GM19238 (cell line): ENCODE data around the gene SPIC.

Experiments used
- DNase-seq: peaks from one replicate; pipeline ENCODE4 v3.0.0; 2011; ENCODE audit warnings: low spot score; ENCODE audit not compliant: insufficient read length

Gene SPIC

DNA sequence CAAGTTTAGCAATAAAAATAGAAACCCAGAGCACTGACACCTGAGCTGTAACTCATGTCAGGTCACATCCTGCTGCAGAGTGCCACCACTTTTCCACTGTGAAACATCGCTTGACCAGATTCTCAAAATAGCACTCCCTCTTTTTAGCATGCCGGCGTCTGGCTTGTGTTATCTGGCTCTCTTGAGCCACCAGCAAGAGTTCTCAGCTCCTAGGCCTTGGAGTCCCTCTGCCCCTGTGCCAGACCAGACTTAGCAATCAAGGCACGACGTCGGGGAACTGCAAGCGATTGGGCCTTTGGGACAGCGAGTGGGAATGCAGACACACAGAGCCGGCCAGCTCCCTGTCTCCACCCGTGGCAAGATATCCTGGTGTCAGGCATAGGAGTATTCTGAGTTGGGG is 52.5 kb downstream of the SPIC start:
- no peak for DNase-seq

GRCh38 chr12:101536069-101536674 is 61.0 kb downstream of the SPIC start:
- no peak for DNase-seq
